Measurements from ENCODE around the gene TRIOBP.

Gene TRIOBP

DNA sequence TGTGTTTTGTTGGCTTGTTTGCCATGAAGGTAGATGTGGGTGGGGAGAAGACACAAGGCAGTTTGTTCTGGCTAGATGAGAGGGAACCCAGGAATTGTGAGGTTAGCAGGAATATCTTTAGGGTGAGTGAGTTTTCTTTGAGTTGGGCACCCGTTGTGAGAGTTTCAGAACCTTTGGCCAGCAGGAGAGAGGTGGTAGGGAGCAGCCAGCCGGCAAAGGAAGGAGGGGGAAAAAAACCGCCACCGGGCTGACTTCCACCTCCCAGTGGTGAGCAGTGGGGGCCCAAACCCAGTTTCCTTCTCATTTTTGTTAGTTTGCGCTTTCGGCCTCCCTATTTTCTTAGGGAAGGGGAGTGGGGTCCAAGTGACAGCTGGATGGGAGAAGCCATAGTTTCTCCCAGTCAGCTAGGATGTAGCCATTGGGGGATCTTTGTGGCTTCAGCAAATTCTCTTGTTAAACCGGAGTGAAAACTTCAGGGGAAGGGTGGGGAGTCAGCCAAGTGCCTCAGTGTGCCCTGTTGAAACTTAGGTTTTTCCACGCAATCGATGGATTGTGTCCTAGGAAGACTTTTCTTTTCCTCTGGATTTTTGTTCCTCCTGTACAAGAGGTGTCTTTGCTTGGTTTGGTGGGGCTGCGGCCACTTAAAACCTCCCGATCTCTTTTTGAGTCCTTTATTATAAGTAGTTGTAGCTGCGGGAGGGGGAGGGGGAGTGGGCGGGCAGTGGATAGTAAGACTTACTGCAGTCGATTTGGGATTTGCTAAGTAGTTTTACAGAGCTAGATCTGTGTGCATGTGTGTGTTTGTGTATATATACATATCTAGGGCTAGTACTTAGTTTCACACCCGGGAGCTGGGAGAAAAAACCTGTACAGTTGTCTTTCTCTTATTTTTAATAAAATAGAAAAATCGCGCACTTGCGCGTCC lies 109.8 kb downstream of the TRIOBP start:
- DNase-seq: no peak

DNA sequence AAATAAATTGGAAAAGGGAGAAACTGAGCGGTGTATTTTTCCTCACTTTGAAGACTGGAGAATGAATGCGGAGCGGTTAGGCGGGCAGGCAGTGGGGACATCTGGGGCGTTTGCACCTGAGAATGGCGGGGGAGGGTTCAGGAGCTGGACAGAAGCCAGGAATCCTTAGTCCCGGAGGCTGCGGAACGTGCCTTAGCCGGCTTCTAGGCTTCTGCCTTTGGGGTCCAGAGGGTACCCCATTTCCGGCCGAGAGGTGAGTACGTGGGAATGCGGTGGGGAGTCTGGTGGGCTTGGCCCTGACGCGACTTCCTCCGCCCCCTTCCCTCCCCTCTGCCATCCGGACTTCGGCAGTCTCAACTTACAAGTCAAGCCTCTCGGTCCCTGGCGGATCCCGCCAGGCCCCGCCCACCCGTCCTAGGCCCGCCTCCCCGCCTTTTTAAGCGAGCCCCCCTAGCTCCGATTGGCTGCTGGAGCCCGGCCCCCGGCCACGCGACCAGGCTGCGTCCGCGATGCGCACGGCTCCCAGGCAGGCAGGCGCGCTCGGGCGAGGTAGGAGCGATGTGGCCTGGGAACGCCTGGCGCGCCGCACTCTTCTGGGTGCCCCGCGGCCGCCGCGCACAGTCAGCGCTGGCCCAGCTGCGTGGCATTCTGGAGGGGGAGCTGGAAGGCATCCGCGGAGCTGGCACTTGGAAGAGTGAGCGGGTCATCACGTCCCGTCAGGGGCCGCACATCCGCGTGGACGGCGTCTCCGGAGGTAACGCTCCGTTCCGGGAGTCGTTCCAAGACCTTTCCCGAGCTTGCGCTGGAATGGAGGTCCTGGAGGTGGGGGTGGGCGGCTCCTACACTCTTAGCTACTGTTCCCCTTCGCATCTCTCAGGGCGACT lies 110.8 kb downstream of the TRIOBP start, which contains the start of gene GCAT:
Gene GCAT (plus strand): TSS at position 525 of the 884 bp plus-strand sequence. CDS start 34 bp downstream, at position 559.
- DNase-seq: peak; percentile 93

DNA sequence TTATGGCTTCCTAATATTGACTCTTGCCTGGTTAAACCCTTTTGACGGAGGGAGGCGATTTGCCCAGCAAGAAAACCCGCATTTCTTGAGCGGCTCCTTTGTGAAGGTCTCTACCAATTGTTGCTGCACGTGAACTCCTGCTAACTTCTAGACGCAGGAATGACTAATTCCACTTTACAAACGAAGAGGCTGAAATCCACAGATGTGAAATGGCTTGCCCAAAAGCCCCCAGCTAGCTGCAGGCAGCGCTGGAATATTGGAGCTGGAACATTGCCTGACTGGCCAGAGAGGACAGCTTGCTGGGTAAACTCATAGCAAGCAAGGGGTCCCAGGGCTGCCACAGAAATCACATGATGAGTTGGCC lies 111.4 kb downstream of the TRIOBP start:
- DNase-seq: no peak

DNA sequence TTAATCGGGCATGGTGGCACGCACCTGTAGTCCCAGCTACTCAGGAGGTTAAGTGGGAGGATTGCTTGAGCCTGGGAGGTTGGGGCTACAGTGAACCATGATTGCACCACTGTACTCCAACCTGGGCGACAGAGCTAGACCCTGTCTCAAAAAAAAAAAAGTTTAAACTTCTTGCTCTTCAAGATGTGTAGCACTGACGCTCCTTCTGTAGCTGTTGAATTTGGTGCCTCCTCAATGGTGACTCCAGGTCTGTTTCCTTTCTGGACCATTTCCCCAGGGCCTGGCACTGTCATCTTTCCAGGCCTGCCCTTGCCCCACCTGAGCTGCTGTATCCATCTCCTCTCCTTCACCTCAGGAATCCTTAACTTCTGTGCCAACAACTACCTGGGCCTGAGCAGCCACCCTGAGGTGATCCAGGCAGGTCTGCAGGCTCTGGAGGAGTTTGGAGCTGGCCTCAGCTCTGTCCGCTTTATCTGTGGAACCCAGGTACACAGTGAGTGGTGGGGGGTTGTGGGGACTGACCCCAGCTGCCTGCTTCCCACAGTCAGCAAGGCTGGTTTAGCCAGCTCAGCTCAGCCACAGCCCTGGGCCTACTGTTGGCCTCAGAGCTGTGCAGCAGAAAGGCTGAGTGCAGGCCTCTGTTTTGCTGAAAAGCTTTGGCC lies 113.0 kb downstream of the TRIOBP start:
- DNase-seq: no peak

DNA sequence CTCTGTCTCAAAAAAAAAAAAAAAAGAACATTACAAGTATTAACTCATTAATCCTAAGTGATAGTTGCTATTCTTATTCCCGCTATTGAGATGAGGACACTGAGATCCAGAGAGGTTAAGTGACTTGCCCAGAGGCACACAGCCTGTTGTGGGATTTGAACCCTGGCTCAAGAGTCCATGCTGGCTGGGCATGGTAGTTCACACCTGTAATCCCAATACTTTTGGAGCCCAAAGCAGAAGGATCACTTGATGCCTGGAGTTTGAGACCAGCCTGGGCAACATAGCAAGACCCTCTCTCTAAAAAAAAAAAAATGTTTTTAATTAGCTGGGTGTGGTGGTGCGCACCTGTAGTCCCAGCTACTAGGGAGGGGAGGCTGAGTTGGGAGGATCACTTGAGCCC lies 115.0 kb downstream of the TRIOBP start:
- no peak for DNase-seq

DNA sequence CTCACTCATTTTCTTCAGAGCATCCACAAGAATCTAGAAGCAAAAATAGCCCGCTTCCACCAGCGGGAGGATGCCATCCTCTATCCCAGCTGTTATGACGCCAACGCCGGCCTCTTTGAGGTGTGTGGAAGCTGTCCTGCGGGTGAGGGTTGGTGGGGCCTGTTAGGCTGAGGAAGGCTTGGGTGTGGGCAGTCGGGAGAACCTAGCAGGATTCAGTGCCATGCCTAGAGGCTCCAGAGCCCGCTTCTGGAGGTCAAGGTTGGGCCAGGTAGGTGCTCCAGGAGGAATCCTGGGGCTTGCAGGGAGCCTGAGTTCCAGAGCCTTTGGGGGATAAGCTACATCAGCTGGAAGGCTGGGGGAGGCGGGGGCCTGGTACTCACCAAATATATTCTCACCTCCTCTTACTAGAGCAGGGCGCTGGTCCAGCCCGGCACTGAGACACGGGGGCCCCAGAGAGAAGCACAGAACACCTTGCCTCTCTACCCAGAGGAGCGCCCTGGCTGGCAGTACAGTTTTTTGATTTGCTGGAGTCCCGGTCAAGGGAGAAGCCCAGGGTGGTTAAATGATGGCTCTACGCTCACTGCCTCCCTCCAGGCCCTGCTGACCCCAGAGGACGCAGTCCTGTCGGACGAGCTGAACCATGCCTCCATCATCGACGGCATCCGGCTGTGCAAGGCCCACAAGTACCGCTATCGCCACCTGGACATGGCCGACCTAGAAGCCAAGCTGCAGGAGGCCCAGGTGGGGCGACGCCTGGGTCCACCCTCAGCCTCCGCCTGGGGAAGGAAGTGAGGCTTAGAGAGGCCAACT lies 116.2 kb downstream of the TRIOBP start:
- no peak for DNase-seq

DNA sequence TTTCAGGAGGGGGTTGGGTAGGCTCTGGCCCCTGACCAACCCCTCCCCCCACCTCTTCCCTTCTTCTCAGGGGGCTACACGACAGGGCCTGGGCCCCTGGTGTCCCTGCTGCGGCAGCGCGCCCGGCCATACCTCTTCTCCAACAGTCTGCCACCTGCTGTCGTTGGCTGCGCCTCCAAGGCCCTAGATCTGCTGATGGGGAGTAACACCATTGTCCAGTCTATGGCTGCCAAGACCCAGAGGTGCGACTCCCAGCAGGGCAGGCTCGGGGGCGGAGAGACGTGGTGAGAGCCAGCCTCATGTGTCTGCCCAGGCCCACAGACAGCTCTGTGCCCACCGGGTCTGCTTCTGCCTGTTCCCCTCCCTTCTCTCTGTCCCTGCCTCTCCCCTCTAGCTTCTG lies 118.7 kb downstream of the TRIOBP start:
- no peak for DNase-seq

DNA sequence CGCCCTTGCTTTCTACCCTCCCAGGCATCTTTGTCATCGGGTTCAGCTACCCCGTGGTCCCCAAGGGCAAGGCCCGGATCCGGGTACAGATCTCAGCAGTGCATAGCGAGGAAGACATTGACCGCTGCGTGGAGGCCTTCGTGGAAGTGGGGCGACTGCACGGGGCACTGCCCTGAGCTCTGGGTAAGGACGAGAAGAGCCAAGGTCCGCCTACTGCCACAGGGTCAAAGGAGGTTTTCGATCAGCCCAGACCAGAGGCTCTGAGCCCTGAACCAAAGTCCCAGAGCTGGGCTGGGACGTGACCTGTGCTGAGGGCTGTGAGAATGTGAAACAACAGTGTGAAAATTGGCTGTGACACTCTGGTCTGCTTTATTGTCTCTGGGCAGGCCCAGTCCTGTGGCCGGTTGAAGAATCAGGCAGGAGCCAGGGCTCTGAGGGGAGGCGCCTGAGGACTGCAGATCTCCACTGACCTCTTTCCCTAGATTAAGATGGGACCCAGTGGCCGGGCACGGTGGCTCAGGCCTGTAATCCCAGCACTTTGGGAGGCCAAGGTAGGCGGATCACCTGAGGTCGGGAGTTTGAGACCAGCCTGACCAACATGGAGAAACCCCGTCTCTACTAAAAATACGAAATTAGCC lies 119.8 kb downstream of the TRIOBP start:
- DNase-seq: no peak

DNA sequence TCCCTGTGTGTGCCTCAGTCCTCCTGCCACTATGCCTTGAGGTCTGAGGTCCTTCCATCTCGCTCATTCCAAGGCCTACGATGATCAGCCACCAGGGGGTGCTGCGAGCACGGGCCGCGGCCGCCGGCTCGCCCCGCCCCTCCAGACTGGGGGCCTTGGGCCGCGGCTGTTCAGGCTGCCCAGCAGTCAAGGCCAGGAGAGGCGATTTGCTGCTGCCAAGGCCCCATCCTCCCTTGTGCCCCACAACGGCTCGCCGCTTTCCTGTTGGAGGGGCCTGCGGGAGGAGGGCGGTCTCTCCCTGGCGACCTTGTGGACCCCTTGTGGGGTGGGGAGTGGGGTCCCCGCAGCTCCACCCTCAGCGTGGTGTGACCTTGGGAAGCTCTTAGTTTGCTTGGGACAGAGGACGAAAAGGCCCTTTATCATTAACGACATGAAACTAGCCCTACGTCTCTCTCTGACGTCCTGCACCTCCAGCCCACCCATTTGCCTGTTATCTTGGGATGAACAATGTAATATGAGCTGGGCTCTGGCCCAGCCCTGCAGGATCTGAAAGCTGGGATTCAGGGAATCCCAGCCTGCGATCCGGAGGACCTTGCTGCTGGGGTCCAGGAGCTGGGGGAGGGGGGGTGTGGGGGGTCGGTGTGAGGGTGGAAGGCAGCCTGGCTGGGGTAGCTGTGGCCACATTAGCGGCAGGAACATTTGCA lies 121.0 kb downstream of the TRIOBP start:
- peak; percentile 96 for DNase-seq

DNA sequence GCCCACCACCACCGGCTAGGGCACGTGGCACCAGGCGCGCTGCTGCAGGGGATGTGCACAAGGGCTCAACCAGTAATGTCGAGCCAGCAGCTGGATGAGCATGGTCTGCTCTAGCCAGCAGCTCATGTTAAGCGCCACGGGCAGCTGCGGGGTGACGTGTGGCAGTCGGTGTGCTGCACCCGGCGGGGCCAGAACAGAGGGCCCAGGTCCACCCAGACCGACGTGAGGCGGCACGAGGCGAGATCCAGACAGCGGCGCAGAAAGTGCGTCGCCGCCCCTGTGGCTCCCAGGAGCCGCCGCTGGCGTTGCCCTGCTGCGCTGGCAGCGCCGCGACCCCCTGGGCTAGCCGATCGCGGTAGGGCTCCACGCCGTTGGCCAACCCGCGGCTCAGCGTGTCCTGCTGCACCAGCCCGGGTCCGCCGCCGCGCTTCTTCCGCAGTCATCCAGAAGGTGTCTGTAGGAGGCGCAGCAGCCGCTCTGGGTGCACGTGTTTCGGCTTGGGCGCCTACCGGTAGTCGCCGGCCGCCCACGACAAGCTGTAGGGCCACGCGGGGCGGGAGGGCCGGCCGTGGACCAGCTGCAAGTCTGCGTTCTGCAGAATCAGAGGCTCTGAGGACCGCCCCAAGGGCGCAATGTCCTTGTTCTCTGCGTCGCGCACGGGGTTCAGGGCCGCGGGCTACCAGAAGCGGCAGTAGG lies 121.7 kb downstream of the TRIOBP start:
- DNase-seq: peak; percentile 86

DNA sequence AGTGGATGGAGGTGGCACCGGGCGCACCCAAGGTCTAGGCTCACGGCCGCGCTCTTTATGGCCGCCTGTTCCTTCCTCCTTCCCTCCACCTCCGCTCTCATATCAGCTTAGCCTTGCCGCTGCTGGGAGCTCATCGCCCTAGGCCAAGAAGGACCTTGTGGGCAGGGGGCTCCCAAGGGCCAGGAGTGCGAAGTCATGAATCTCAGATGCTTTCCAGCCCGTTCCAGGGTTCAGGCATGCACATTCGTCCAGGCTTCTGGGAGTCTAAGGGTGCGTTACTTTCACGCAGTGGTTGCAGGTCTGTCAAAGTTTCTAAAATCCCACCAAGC lies 122.2 kb downstream of the TRIOBP start:
- DNase-seq: no peak

DNA sequence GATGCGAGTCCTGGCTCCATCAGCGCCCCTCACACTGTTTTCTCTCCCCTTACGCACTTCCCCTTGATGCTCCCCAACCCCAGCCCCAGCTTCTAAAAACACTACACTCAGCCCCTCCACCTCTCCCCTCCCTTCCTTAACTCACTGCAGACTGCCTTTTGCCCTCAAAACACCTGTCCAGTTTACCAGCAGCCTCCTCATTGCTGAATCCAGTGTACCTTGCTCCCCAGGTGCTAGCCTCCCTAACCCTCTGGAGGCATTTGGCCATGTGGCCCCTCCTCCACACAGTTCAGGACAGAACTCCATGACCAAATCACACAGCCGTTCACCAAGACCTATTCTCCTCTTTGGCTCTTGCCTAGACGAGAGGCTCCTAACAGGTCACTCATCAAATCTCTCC lies 123.5 kb downstream of the TRIOBP start:
- DNase-seq: no peak

DNA sequence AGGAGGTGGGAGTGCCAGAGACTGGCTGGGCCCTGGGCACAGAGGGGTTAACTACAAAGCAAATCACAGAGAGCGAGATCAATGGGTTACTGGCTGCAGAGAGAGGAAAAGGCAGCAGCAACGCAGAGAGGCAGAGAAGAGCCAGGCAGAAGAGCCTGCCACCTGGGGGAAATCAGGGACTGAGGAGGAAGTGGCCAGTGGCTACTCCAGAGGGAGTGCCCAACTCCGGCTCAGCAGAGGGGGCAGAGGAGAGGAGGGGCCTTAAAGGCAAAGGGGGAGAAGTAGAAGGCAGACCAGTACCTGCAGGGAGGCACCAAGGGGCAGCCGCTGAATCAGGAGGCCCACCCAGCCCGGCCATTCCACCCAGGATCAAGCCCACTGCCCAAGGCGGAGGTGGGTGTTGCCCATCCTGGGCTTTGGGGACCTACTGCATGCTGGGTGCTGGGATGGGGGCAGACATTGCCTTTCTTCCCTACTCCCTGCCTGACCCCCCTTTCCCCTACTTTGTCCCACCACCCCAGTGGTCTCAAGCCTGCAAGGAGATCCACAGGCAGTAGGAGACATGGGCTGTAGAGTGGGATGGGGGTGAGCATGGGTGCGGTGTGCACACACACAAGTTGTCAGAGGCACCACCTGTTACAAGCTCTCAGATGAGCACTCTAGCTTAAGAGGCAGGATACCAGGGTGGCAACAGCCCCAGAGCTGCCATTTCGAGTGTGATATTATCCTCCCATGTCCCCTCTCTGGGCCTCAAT lies 125.4 kb downstream of the TRIOBP start:
- no peak for DNase-seq

DNA sequence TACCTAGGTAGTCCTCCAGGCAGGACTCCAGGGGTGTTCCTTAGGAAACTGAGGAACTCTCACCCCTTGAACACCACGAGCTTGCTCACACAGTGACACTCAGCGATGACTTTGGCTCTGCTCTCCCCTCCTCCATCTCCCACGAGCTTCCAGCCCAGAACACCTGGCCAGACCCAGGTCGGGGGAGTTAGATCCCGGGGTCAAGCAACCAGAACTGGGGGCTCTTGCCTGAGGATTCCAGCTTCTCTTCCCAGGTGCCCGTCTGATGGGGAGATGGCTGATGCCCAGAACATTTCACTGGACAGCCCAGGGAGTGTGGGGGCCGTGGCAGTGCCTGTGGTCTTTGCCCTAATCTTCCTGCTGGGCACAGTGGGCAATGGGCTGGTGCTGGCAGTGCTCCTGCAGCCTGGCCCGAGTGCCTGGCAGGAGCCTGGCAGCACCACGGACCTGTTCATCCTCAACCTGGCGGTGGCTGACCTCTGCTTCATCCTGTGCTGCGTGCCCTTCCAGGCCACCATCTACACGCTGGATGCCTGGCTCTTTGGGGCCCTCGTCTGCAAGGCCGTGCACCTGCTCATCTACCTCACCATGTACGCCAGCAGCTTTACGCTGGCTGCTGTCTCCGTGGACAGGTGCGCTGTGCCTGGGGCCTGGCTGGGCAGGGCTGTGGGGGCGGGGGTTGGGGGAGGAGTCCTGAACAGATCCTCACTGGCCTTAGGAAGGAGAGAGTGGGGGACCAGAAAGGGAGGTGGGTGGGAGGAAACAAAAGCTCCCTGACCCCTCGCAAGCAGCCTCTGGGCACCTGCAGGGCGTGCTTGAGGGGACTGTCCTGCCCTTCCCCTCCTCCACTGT lies 126.5 kb downstream of the TRIOBP start, which contains the start of gene GALR3:
Gene GALR3 (plus strand): TSS at position 249 of the 852 bp plus-strand sequence. CDS start 25 bp downstream, at position 274.
- no peak for DNase-seq

DNA sequence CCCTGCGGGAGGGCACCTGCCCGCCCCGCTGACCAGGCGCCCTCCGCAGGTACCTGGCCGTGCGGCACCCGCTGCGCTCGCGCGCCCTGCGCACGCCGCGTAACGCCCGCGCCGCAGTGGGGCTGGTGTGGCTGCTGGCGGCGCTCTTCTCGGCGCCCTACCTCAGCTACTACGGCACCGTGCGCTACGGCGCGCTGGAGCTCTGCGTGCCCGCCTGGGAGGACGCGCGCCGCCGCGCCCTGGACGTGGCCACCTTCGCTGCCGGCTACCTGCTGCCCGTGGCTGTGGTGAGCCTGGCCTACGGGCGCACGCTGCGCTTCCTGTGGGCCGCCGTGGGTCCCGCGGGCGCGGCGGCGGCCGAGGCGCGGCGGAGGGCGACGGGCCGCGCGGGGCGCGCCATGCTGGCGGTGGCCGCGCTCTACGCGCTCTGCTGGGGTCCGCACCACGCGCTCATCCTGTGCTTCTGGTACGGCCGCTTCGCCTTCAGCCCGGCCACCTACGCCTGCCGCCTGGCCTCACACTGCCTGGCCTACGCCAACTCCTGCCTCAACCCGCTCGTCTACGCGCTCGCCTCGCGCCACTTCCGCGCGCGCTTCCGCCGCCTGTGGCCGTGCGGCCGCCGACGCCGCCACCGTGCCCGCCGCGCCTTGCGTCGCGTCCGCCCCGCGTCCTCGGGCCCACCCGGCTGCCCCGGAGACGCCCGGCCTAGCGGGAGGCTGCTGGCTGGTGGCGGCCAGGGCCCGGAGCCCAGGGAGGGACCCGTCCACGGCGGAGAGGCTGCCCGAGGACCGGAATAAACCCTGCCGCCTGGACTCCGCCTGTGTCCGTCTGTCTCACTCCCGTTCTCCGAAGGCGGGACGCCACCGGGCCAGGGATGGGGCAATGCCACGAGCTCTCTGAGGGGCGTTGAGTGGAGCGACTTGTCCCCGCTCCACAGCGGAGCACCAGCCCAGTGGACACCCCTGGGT lies 128.1 kb downstream of the TRIOBP start:
- DNase-seq: peak; percentile 64
